Activated naive CD4-positive, alpha-beta T cell treated with Interleukin-2 at 50 U/mL for 16 hours (primary cell): Measurements from ENCODE around the gene PTPRN2.
"Not testable (repeated sequence)": the region's sequence is repeated elsewhere in the genome, so short reads cannot be mapped to it uniquely, and the experiment has no call there.

Experiments
- DNase-seq: peaks from one replicate; pipeline ENCODE4 v3.0.0-alpha.2; 2020

Gene PTPRN2

GRCh38 chr7:158414002-158414401, 173.6 kb downstream of the PTPRN2 start:
- no peak for DNase-seq

- DNase-seq, result no peak
Observed at GRCh38 chr7:158411232-158411950, 176.2 kb downstream of the PTPRN2 start.

GRCh38 chr7:158410720-158411119, 176.9 kb downstream of the PTPRN2 start:
- DNase-seq, result no peak

GRCh38 chr7:158409816-158410330, 177.8 kb downstream of the PTPRN2 start:
- DNase-seq, result no peak

GRCh38 chr7:158409120-158409519, 178.5 kb downstream of the PTPRN2 start:
- DNase-seq, result no peak

GRCh38 chr7:158408318-158408920, 179.2 kb downstream of the PTPRN2 start:
- no peak for DNase-seq

GRCh38 chr7:158407581-158408317, 179.9 kb downstream of the PTPRN2 start:
- DNase-seq, result no peak

GRCh38 chr7:158406801-158407200, 180.8 kb downstream of the PTPRN2 start:
- DNase-seq, result no peak

- no peak for DNase-seq
Observed at GRCh38 chr7:158406364-158406763, 181.3 kb downstream of the PTPRN2 start.

- not testable (repeated sequence) for DNase-seq
Observed at GRCh38 chr7:158405771-158406170, 181.9 kb downstream of the PTPRN2 start.

- no peak for DNase-seq
Observed at GRCh38 chr7:158405324-158405723, 182.3 kb downstream of the PTPRN2 start.

- DNase-seq, result no peak
Observed at GRCh38 chr7:158404031-158404761, 183.4 kb downstream of the PTPRN2 start.

- DNase-seq, result no peak
Observed at GRCh38 chr7:158403013-158403821, 184.4 kb downstream of the PTPRN2 start.

- DNase-seq, result no peak
Observed at GRCh38 chr7:158402471-158402870, 185.2 kb downstream of the PTPRN2 start.

GRCh38 chr7:158401826-158402225, 185.8 kb downstream of the PTPRN2 start:
- DNase-seq, result no peak

- DNase-seq, result no peak
Observed at GRCh38 chr7:158401295-158401694, 186.3 kb downstream of the PTPRN2 start.

GRCh38 chr7:158400601-158401225, 186.9 kb downstream of the PTPRN2 start:
- DNase-seq, result no peak

GRCh38 chr7:158399762-158400161, 187.9 kb downstream of the PTPRN2 start:
- DNase-seq, result no peak

GRCh38 chr7:158398750-158399149, 188.9 kb downstream of the PTPRN2 start:
- no peak for DNase-seq

GRCh38 chr7:158397885-158398284, 189.7 kb downstream of the PTPRN2 start:
- no peak for DNase-seq

GRCh38 chr7:158396982-158397862, 190.4 kb downstream of the PTPRN2 start:
- DNase-seq, result no peak
